Measurements from ENCODE around the gene FTO.

FTO gene

GRCh38 chr16:53955221-53955875 lies 251.4 kb downstream of the FTO start:
- no peak for DNase-seq (ENCODE audit: low read depth in 4 of 4, low spot score in 1 of 4)

DNA sequence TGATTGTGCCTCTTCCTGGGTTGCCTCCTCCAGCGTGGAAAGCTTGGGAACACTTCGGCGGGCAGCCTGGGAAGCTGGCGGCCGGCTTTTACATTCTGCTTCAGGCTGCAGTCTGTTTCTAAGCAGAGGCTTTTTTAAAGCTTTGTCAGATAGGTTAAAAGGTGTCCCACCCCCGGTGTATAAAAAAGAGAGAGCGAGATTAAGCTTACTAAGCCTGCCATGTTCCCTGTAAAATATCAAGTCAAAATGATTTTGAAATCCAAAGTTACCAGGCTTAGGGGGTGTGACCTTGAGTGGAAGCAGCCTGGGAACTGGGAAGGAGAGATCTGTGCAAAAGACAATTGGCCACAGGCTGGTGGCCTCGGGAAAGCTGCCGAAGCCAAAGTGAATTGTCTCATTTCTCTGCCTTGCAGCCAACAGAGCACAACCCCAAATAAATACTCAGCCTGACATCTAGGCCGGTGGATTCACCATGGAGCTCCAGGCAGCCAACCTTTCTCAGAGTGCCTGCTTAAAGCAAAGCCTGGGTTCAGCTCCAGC lies 254.5 kb downstream of the FTO start:
- DNase-seq (ENCODE audit: low read depth in 4 of 4, low spot score in 1 of 4) = no peak

DNA sequence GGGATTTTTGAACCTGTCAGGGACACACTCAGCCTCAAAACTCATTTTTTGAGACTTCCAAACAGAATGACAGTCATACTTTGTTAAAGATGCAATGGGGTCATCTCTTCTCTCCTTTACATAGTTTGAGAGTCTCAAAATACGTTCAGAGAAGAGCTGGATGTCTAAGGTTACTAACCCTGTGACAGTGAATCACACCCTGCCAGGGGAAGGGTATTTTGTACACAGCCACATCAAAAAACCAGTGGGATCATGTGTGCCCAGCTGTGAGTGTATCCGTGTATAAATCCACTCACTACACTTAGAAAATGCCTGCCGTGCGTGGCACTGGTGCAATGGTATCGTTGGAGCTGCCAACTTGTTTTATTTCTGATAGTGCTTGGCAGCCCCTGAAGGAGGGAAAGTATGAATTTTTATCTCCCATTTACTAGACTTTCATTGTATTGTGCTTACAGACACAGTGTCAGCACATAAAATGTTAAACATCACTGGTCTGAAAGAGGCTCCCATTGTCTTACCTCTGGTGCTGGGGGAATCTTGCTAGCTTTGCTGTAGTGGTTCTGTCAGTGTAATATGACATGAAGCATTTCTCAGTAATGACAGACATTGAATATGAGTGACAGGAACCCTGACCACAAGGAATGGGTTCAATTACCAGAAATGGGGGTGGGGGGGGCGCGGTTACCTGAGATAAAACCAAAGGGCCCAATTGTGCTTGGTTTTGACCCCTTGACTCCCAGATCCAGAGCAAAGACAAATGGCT lies 256.3 kb downstream of the FTO start:
- DNase-seq (ENCODE audit: low read depth in 4 of 4, low spot score in 1 of 4) = no peak

DNA sequence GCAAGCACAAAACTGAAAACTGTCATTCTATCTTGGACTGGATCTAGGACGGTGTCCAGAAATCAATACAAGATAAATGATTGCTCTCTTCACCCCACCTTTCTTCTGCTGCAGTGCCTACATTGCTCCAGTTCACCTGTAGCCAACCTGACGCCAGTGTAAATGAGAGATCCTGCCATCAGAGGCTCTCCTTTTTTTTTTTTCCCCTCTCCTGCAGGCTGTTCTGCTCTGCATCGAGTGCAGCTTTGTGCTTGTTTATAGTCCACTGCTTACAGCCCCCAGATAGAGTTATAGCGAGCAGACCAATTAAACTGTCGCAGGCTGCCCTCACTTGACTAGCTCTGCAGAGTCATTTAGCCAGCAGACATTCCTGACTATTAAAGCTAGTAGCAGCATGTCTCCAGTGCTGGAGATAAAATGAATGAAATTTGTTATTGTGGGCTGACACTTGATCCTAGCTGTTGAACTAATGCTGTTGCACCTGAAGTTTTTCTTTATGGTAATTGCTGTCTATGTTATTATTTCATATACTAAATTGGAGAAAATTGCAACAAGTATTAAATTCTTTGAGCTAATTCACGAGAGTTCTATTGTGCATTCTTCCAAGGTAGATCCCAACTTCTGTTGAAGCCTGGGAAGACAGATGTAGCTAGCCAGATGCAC lies 257.1 kb downstream of the FTO start:
- DNase-seq (ENCODE audit: low read depth in 4 of 4, low spot score in 1 of 4) = no peak

- no peak for DNase-seq (ENCODE audit: low read depth in 4 of 4, low spot score in 1 of 4)
Measured at GRCh38 chr16:53962041-53962440, 258.1 kb downstream of the FTO start.

- no peak for DNase-seq (ENCODE audit: low read depth in 4 of 4, low spot score in 1 of 4)
Measured at GRCh38 chr16:53964145-53964790, 260.3 kb downstream of the FTO start.

- DNase-seq (ENCODE audit: low read depth in 4 of 4, low spot score in 1 of 4) = no peak
Measured at GRCh38 chr16:53966821-53967571, 263.0 kb downstream of the FTO start.

DNA sequence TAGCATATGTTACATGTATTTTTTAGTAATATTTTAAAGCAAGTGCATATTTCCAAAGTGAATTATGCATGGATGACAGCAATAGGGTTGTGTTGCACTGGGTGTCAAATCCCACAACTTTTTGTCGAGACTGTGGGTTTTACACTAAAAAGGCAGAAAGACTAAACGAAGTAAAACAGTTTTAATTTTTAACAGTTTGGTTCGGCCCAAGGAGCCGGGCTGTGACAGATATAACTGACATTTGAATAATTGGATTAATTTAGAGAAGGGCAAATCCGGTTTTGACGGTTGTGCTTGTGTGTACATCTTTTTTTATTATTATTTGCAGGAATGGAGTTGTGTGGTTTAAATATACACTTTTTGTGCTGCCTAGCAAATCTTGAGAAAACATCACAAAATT lies 263.6 kb downstream of the FTO start:
- no peak for DNase-seq (ENCODE audit: low read depth in 4 of 4, low spot score in 1 of 4)

GRCh38 chr16:53968454-53968853 lies 264.5 kb downstream of the FTO start:
- DNase-seq (ENCODE audit: low read depth in 4 of 4, low spot score in 1 of 4) = no peak

- DNase-seq (ENCODE audit: low read depth in 4 of 4, low spot score in 1 of 4) = no peak
Measured at GRCh38 chr16:53968896-53969295, 264.9 kb downstream of the FTO start.

GRCh38 chr16:53971616-53972015 lies 267.7 kb downstream of the FTO start:
- no peak for DNase-seq (ENCODE audit: low read depth in 4 of 4, low spot score in 1 of 4)

DNA sequence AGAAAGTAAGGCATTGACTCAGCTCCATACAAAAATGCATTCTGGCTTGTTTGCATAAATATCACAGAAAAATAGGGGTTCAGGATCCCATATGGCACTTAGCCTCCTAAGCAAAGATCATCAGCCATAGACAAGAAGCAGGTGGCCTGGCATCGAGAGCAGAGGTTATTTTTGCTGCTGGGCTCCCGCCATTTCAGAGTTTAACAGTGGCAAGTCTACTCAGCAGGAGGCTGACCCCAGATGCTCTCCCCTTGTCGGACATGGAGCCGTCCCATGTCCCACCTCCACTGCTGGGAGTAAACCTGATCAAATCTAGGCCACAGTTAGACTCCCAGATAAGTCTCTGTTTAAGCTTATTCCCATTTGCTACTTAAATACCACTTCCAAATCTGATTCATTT lies 269.1 kb downstream of the FTO start:
- no peak for DNase-seq (ENCODE audit: low read depth in 4 of 4, low spot score in 1 of 4)

- DNase-seq (ENCODE audit: low read depth in 4 of 4, low spot score in 1 of 4) = no peak
Measured at GRCh38 chr16:53974484-53975080, 270.6 kb downstream of the FTO start.

GRCh38 chr16:53980675-53981074 lies 276.7 kb downstream of the FTO start:
- DNase-seq (ENCODE audit: low read depth in 4 of 4, low spot score in 1 of 4) = no peak

- no peak for DNase-seq (ENCODE audit: low read depth in 4 of 4, low spot score in 1 of 4)
Measured at GRCh38 chr16:53982631-53983042, 278.7 kb downstream of the FTO start.

DNA sequence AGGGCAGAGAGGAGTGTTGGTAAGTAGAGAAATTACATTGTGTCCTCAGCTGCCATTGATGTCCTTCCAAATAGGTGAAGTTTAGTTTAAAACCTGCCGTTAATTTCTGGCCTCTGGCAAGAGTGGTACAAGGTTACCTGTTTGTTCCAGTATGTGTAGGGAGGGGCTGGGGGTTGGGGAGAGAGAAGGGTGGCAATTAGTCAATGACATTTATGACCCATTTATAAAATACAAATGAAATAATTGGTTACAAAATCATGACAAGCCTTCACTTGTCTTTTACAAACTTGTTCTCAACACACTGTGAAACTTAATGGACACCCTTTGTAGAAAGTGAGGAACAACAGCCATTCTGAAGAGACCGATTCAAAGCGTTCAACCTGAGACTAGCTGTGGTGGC lies 281.0 kb downstream of the FTO start:
- no peak for DNase-seq (ENCODE audit: low read depth in 4 of 4, low spot score in 1 of 4)

GRCh38 chr16:53985861-53986260 lies 281.9 kb downstream of the FTO start:
- no peak for DNase-seq (ENCODE audit: low read depth in 4 of 4, low spot score in 1 of 4)

- no peak for DNase-seq (ENCODE audit: low read depth in 4 of 4, low spot score in 1 of 4)
Measured at GRCh38 chr16:53986793-53987192, 282.8 kb downstream of the FTO start.

- DNase-seq (ENCODE audit: low read depth in 4 of 4, low spot score in 1 of 4) = no peak
Measured at GRCh38 chr16:53988136-53988535, 284.2 kb downstream of the FTO start.

DNA sequence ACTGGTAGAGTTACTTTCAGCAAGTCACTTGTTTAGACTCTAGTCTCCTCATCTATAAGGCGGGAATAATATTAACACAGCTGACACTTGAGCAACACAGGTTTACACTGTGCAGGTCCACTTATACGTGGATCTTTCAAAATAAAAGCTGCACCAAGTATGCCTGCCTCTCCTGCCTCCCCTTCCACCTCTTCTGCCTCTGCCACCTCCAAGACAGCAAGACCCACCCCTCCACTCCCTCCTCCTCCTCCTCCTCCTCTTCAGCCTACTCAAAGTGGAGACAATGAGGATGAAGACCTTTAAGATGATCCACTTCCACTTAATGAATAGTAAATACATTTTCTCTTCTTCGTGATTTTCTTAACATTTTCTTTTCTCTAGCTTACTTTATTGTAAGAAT lies 285.6 kb downstream of the FTO start:
- DNase-seq (ENCODE audit: low read depth in 4 of 4, low spot score in 1 of 4) = no peak

All from stimulated activated CD4-positive, alpha-beta T cell treated with anti-CD3 and anti-CD28 coated beads, Interleukin-1b, Interleukin-23, amount 100 ng/mL, for 24 hours (primary cell).